Activated CD8-positive, alpha-beta memory T cell treated with anti-CD3 and anti-CD28 coated beads, Interleukin-2, amount 50 U/mL, for 1 hour (primary cell): ENCODE data around the gene KCNE1.
"Not testable (repeated sequence)": the region's sequence is repeated elsewhere in the genome, so short reads cannot be mapped to it uniquely, and the experiment has no call there.

Experiments used
- DNase-seq: peaks from one replicate; pipeline ENCODE4 v3.0.0-alpha.2; 2020; ENCODE audit errors: extremely low read depth

Gene KCNE1

GRCh38 chr21:34511787-34512455 lies at the start of gene KCNE1:
KCNE1 (minus strand) TSS chr21:34512210; CDS start chr21:34449634, 62,576 bp downstream.
- DNase-seq = no peak

- DNase-seq = no peak
Observed at GRCh38 chr21:34561806-34562205, 49.8 kb upstream of the KCNE1 start.

GRCh38 chr21:34560609-34561008 lies 48.6 kb upstream of the KCNE1 start:
- DNase-seq = no peak

- no peak for DNase-seq
Observed at GRCh38 chr21:34560021-34560420, 48.0 kb upstream of the KCNE1 start.

GRCh38 chr21:34559089-34559631 lies 47.1 kb upstream of the KCNE1 start:
- DNase-seq = no peak

- no peak for DNase-seq
Observed at GRCh38 chr21:34558166-34558565, 46.2 kb upstream of the KCNE1 start.

- DNase-seq = no peak
Observed at GRCh38 chr21:34557261-34557660, 45.3 kb upstream of the KCNE1 start.

- DNase-seq = not testable (repeated sequence)
Observed at GRCh38 chr21:34554670-34555069, 42.7 kb upstream of the KCNE1 start.

- DNase-seq = no peak
Observed at GRCh38 chr21:34554227-34554626, 42.2 kb upstream of the KCNE1 start.

- no peak for DNase-seq
Observed at GRCh38 chr21:34553151-34553952, 41.3 kb upstream of the KCNE1 start.

- no peak for DNase-seq
Observed at GRCh38 chr21:34552360-34553098, 40.5 kb upstream of the KCNE1 start.

- no peak for DNase-seq
Observed at GRCh38 chr21:34550182-34550799, 38.3 kb upstream of the KCNE1 start.

GRCh38 chr21:34548781-34549376 lies 36.9 kb upstream of the KCNE1 start:
- no peak for DNase-seq

- DNase-seq = no peak
Observed at GRCh38 chr21:34546542-34546941, 34.5 kb upstream of the KCNE1 start.

GRCh38 chr21:34545079-34545884 lies 33.3 kb upstream of the KCNE1 start:
- DNase-seq = no peak

- no peak for DNase-seq
Observed at GRCh38 chr21:34544032-34544496, 32.1 kb upstream of the KCNE1 start.

GRCh38 chr21:34543017-34543416 lies 31.0 kb upstream of the KCNE1 start:
- DNase-seq = no peak

- DNase-seq = no peak
Observed at GRCh38 chr21:34540206-34540605, 28.2 kb upstream of the KCNE1 start.

- DNase-seq = no peak
Observed at GRCh38 chr21:34537838-34538237, 25.8 kb upstream of the KCNE1 start.

GRCh38 chr21:34536820-34537219 lies 24.8 kb upstream of the KCNE1 start:
- DNase-seq = no peak
